Transverse colon (tissue), 3 donors: Measurements from ENCODE around the gene GRPR.

ENCODE experiments used
- EP300 ChIP-seq: sonication (generic); formaldehyde crosslinking; IDR thresholded peaks from one replicate; pipeline ENCODE4 v1.6.1; 2017; ENCODE audit warnings: antibody characterized with exemption, low read depth
- TF ChIP-seq, protein P1 (sequence below), 5 experiments: fragments of 200-600 bp in 3 of 5; fragments of 450-650 bp in 2 of 5; sonication (generic) in 3 of 5; IDR thresholded peaks; 1 replicate in 2 of 5; 2 replicates in 3 of 5; pipeline ENCODE4 v1.5.1; 2016 to 2017; ENCODE audit warnings: antibody characterized with exemption in 5 of 5, inconsistent platforms in 3 of 5, mild to moderate bottlenecking in 2 of 5, moderate library complexity in 1 of 5

DNA sequence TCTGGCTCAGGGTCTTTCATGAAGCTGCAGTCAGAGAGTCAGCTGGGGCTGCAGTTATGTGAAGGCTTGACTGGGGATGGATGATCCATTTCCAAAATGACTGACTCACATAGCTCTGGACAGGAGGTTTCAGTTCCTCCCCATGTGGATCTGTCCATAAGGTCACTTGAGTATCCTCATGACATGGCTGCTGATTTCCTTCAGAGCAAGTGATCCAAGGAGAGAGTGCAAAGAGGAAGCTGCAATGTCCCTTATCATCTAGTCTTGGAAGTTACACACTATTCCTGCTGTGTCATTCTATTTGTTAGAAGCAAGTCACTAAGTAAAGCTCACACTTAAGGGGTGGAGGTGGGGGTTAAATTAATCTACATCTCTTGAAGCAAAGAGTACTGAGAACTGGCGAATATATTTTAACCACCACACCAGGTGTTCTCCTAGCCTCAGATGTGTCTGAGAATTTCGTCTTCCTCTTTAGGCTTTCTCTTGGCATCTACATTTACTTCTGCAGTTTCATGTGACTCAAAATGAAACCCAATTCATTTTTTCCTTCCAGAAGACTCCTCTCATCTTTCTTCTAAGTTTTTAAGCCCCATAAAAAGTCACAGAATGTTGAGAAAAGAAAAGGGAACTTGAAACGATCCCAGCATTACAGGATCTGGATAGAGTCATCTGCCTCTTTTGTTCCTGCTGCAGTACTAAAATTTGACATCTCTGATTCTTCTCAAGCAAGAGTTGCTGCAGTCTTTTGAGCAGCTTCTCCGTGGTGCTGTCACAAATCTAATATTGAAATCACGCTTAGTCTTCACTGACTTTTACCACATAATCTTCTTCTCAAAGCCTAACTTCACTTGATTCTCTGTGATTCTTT, 3.8 kb upstream of the GRPR start:
- TF ChIP-seq, protein P1, sequence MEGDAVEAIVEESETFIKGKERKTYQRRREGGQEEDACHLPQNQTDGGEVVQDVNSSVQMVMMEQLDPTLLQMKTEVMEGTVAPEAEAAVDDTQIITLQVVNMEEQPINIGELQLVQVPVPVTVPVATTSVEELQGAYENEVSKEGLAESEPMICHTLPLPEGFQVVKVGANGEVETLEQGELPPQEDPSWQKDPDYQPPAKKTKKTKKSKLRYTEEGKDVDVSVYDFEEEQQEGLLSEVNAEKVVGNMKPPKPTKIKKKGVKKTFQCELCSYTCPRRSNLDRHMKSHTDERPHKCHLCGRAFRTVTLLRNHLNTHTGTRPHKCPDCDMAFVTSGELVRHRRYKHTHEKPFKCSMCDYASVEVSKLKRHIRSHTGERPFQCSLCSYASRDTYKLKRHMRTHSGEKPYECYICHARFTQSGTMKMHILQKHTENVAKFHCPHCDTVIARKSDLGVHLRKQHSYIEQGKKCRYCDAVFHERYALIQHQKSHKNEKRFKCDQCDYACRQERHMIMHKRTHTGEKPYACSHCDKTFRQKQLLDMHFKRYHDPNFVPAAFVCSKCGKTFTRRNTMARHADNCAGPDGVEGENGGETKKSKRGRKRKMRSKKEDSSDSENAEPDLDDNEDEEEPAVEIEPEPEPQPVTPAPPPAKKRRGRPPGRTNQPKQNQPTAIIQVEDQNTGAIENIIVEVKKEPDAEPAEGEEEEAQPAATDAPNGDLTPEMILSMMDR (IDR thresholded peaks at IDR 0.05): no peak
- TF ChIP-seq EP300: no peak
